ENCODE results near the gene DUSP15.

- TF ChIP-seq CTCF (conservative IDR thresholded peaks at IDR 0.05; ENCODE audit: low read depth, low read length): no peak
- TF ChIP-seq EZH2 (IDR thresholded peaks at IDR 0.05; ENCODE audit: low read length, unreplicated experiment): no peak
- TF ChIP-seq EZH2phosphoT487 (IDR thresholded peaks at IDR 0.05; ENCODE audit: borderline replicate concordance, low read length): no peak
Measured at GRCh38 chr20:31811796-31812728, 58.3 kb downstream of the DUSP15 start.
